NCI-H1694 treated with DMSO at 0.1 percent for 48 hours (cell line): ENCODE data around the gene VCL.
"Not testable (repeated sequence)": the region's sequence is repeated elsewhere in the genome, so short reads cannot be mapped to it uniquely, and the experiment has no call there.

Experiments used
- DNase-seq: peaks from one replicate; lab custom pipeline; 2025; lab: John Stamatoyannopoulos, UW

Gene VCL

DNA sequence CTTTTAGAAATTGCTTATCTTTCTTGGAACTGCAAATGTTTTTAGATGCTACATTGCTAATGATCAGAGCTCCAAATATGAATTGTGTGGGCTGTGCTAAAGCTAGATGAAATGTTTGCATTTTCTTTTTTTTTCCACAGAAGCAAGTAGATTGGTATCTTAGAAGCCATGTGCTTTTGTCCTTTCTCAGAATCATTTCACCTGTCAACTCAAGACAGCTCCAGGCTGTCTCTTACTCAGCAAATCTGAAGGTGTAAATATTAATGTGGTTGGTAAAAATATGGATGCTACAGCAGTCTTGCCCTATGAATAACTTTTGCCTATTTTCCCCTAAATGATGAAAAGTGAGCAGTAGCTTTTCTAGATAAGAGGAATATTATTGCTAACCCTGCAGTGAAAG is 111.5 kb downstream of the VCL start:
- no peak for DNase-seq

- no peak for DNase-seq
Observed at GRCh38 chr10:74110120-74110519, 112.2 kb downstream of the VCL start.

DNA sequence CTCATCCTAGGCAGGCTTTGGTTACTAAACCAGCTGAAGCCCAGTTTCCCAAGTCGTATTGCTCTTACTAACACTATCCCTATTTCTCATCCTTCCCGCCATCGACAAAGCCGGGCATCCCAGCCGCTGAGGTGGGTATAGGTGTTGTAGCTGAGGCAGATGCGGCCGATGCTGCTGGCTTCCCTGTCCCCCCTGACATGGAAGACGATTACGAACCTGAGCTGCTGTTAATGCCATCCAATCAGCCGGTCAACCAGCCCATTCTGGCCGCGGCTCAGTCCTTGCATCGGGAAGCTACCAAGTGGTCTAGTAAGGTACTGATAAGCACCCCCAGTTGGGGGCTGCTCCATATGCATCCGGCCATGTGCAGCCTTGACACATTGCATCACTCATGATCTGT is 113.9 kb downstream of the VCL start:
- no peak for DNase-seq

DNA sequence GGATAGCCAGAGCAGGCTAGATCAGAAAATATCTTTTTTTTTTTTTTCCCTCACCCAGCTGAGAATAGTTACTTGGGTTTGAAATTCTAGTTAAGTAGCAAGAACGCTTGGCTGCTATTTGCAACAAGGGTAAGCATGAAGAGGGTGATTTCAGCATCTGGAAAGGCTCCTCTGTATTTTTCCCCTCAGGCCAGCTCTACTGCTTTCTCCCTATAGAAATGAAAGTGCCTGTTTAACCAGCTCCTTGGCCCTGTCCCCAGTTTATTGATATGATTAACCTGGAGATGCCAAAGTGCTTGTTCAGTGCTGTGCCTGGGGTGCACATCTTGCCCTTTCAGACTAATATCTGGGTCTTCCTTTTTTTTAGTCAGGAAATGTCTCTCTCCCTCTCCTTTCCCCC is 115.6 kb downstream of the VCL start:
- DNase-seq: no peak

DNA sequence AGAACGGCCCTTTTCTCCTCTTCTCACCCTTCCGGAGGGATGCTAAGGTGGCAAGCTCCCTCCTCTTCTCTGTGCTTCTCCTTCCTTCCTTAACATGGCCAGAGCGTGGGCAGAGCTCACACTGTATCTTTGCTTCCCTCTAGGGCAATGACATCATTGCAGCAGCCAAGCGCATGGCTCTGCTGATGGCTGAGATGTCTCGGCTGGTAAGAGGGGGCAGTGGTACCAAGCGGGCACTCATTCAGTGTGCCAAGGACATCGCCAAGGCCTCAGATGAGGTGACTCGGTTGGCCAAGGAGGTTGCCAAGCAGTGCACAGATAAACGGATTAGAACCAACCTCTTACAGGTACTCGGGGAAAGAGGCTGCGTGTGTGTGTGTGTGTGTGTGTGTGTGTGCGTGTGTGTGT is 116.1 kb downstream of the VCL start:
- no peak for DNase-seq

GRCh38 chr10:74117738-74118137 is 119.8 kb downstream of the VCL start:
- no peak for DNase-seq

DNA sequence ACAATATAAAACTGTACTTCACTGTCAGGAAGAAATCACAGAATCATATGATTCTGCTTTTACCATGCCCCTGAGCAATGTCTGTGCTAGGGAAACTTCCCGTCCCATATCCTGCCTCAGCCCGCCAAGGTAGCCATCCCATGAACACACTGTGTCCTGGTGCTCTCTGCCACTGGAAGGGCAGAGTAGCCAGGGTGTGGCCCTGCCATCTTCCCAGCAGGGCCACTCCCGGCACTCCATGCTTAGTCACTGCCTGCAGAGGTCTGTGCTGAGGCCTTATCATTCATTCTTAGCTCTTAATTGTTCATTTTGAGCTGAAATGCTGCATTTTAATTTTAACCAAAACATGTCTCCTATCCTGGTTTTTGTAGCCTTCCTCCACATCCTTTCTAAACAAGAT is 120.9 kb downstream of the VCL start:
- no peak for DNase-seq

GRCh38 chr10:74120911-74121310 is 123.0 kb downstream of the VCL start:
- DNase-seq: no peak

DNA sequence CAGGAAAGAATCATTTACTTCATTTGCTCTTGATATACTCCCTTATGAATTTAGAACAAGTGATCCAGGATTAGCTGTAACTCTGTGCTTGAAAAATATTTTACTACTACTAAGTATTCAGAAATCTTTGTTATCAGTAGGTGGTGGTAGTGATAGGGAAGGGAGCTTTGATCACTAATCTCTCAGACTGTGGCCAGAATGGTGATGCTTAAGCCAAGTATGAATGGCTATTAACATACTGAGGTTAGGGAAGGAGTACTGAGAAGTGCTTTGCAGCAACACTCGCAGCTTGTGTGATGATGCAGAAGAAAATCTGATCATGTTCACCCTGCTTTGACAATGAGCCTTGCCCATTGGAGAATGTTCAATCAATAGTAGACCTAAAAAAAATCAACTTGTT is 123.5 kb downstream of the VCL start:
- no peak for DNase-seq

DNA sequence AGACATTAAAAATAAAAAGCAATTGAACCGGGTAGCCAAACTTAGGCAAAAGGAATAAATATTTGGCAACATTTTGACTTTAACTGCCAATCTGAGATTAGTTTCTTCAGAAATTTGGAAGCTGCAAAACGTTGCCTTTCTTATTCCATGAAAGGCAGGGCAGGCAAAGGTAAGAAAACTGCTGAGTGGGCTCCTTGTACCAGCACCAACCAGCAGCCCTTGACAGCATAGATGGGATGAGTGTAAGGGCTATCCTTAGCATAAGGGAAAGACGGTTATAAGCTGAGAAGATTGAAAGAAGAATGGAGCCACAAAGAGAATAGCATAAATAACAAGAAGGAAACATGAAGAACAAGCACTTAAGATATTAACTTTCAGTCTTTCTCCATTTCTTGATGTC is 124.1 kb downstream of the VCL start:
- DNase-seq: no peak

- DNase-seq: no peak
Observed at GRCh38 chr10:74123081-74123480, 125.2 kb downstream of the VCL start.

GRCh38 chr10:74133923-74134820 is 136.3 kb downstream of the VCL start:
- no peak for DNase-seq

DNA sequence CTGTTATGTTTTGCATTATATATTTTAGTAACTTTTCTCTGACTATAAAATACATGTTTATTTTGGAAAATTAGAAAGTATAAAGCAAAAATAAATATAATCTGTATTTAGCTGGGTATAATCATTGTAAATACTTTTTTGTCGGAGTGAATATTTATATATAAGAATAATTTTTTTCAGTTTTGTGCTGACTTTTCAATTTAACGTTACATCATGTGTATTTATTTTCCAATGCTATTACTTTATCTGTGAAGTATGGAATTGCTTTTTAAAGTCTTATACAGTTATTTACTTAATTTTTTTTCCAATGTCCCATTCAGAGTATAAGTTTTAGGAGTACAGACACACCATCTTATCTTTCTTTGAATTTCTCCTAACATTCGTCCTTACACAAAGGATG is 137.5 kb downstream of the VCL start:
- no peak for DNase-seq

DNA sequence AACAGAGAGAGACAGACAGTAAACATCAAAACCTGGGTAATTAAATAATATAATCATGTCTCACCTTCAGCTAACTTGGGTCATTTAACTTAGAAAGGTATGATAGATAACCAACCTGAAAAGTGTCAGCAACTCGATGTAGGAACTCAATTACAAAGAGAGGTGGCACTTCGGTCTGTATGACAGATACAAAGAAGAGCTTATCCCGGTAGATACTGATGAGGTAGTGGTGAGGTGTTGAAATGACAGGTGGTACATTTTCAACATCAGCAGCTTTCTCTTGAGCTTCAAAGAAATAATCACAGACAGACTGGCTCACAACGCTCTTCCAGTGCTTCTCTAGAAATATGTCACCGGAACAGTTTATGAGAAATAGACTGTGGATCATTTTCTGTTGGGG is 140.1 kb downstream of the VCL start:
- DNase-seq: no peak

DNA sequence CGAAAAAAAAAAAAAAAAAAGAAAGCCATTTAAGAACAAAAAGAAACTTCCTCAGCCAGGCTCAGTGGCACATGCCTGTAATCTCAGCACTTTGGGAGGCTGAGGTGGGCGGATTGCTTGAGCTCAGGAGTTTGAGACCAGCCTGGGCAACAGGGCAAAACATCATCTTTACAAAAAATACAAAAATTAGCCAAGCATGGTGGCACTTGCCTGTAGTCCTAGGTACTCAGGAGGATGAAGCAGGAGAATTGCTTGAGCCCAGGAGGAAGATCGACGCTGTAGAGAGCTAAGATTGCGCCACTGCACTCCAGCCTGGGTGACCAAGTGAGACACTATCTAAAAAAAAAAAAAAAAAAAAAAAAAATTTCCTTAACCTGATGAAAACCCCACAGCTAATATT is 140.7 kb downstream of the VCL start:
- DNase-seq: not testable (repeated sequence)

GRCh38 chr10:74139981-74140380 is 142.1 kb downstream of the VCL start:
- DNase-seq: no peak

- DNase-seq: no peak
Observed at GRCh38 chr10:74140553-74140952, 142.6 kb downstream of the VCL start.

- no peak for DNase-seq
Observed at GRCh38 chr10:74145133-74145532, 147.2 kb downstream of the VCL start.

GRCh38 chr10:74146980-74147379 is 149.1 kb downstream of the VCL start:
- not testable (repeated sequence) for DNase-seq

GRCh38 chr10:74150204-74150989 is 152.5 kb downstream of the VCL start, which contains the start of gene AP3M1:
Gene AP3M1, minus strand, starts transcription at chr10:74150828. Its CDS starts 12,449 bp downstream, at chr10:74138379.
- DNase-seq: no peak

DNA sequence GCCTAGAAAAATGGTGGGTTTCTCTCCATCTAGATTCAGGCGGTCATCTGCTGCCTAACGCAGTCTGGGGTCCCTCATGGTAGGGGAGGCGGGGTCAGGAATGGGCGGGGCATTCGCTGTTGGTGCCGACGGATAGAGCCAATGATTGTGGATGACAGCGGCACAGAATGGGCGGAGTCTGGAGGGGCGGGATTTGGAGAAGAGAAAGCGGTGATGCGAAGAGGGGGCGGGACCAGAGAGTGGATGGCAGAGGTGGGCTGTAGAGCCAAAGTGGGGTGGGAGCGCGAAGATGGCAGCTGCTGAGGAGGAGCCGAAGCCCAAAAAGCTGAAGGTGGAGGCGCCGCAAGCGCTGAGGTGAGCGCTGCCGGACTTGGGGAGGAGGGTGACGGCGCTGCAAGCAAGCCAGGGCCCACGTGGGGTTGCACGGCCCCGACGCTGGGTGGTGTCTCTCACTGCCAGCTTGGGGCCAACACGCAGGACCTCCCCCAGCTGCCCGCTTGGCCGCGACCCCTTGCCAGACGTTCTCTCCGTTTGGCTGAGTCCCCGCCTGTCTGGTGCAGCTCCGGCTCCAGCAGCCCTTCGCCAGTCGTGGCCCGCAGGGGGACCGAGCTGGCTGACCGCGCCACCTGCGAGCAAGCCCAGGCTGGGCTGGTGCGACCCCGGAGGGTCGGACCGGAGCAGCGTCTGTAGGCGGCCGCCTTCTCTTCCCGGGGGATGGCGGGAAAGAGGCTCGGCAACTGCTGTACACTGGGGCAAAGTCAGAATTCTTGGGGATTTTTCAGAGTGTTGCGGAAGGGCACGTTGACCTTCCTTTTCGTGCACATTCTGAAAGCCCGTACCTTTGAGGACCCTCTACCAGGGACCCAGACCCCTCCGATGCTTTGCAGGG is 153.3 kb downstream of the VCL start, which contains the start of gene ADK:
Gene ADK, plus strand, starts transcription at position 232 of the 889 bp plus-strand sequence. Its CDS starts 58 bp downstream, at position 290.
- peak; percentile 94 for DNase-seq
